Testis (tissue), 2 donors: Measurements from ENCODE around the gene ASB2.

Experiments
- POLR2A ChIP-seq: fragments of 450-650 bp; IDR thresholded peaks from one replicate; pipeline ENCODE4 v1.6.1; 2017; ENCODE audit warnings: antibody characterized with exemption, mild to moderate bottlenecking, moderate library complexity
- TF ChIP-seq, protein P1 (sequence below), 3 experiments: fragments of 450-650 bp in 2 of 3; fragments of 200-600 bp in 1 of 3; sonication (generic) in 1 of 3; IDR thresholded peaks; one replicate each; pipeline ENCODE4 v1.5.1; 2016 to 2019; ENCODE audit warnings: antibody characterized with exemption in 3 of 3, mild to moderate bottlenecking in 2 of 3, moderate library complexity in 1 of 3

DNA sequence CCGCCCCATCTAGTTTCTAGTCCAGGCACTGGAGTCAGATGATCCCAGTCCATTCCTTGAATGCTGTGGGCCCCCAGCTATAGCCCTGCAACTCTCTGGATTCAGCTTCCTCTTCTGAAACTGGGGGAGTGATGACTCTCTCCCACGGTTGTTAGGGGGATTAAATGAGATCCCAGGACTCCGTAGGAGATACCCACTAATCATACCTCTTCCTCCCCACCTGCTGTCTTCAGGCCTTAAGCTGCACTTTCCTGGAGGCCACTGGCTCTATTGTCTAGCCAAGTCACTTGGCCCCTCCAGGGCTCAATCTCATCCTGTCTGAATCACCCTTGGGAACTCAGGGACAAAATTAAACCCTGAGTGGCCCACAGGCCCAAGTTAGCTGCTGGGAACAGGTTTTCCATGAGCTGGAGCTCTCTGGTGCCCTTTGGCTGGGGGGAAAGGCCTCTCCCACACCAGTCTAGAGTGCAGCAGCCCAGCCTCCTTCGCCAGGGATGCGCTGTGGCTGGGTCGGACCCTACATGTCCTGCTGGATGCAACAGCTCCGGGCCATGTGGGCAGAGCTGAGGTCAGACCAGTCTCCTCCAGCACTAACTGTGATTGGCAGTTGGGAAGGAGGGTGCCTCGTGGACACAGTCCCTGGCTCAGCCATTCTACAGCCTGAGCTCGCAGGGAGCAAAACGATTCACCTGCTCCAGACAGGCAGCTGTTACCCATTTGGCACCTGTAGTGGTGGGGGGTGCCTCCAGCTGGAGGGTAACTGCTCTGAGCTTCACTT lies 6.0 kb upstream of the ASB2 start:
- TF ChIP-seq, protein P1, sequence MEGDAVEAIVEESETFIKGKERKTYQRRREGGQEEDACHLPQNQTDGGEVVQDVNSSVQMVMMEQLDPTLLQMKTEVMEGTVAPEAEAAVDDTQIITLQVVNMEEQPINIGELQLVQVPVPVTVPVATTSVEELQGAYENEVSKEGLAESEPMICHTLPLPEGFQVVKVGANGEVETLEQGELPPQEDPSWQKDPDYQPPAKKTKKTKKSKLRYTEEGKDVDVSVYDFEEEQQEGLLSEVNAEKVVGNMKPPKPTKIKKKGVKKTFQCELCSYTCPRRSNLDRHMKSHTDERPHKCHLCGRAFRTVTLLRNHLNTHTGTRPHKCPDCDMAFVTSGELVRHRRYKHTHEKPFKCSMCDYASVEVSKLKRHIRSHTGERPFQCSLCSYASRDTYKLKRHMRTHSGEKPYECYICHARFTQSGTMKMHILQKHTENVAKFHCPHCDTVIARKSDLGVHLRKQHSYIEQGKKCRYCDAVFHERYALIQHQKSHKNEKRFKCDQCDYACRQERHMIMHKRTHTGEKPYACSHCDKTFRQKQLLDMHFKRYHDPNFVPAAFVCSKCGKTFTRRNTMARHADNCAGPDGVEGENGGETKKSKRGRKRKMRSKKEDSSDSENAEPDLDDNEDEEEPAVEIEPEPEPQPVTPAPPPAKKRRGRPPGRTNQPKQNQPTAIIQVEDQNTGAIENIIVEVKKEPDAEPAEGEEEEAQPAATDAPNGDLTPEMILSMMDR (IDR thresholded peaks at IDR 0.05) = no peak
- no peak for TF ChIP-seq POLR2A
